Mesothelial cell of epicardium (in vitro differentiated cells): ENCODE results near the gene HTRA3. TPM values are rescaled to one million over a fixed set of nuclear protein-coding genes. Genes with fewer than 3 reads are reported as not detected.
A peak's percentile ranks its signal among the peaks of the same experiment; 100 is the strongest.

Source experiments
- DNase-seq, 2 experiments: peaks; one replicate each; pipeline ENCODE4 v3.0.0; 2021; ENCODE audit warnings: low spot score in 2 of 2; ENCODE audit not compliant: unreplicated experiment in 2 of 2
- H3K27ac Mint-ChIP-seq: 2 replicates; pipeline ENCODE4 v1.8.0; 2021; ENCODE audit warnings: mixed read lengths
- H3K27me3 Mint-ChIP-seq: 2 replicates; pipeline ENCODE4 v1.8.0; 2021; ENCODE audit warnings: low read depth, mixed read lengths
- H3K36me3 Mint-ChIP-seq: 2 replicates; pipeline ENCODE4 v1.8.0; 2021; ENCODE audit warnings: mixed read lengths
- H3K4me1 Mint-ChIP-seq: 2 replicates; pipeline ENCODE4 v1.8.0; 2021; ENCODE audit warnings: mixed read lengths
- H3K4me3 Mint-ChIP-seq: 2 replicates; pipeline ENCODE4 v1.8.0; 2021; ENCODE audit warnings: mild to moderate bottlenecking, moderate library complexity, mixed read lengths
- H3K9me3 Mint-ChIP-seq: 2 replicates; pipeline ENCODE4 v1.8.0; 2021; ENCODE audit warnings: mixed read lengths
- CTCF ChIP-seq: fragments of 200-600 bp; sonication (generic); IDR thresholded peaks from one replicate; pipeline ENCODE4 v1.5.0; 2021; ENCODE audit warnings: antibody characterized with exemption; ENCODE audit not compliant: unreplicated experiment
- total RNA-seq: library from RNA; stranded (reverse); gene quantifications from 3 replicates; pipeline ENCODE4 v1.2.1, GENCODE V29; 2021

HTRA3 gene
- total RNA-seq, 1 donor from 2014 or later = 26.2 TPM

GRCh38 chr4:8276358-8277240 is 7.0 kb downstream of the HTRA3 start:
- H3K4me1 Mint-ChIP-seq = peaks cover 38% of the 10 kb centered on the region
- no peaks in the 10 kb centered on the region for H3K36me3 Mint-ChIP-seq
- no peak overlapping the region for H3K4me3 Mint-ChIP-seq
- peaks cover 4% of the 10 kb centered on the region for H3K27me3 Mint-ChIP-seq
- peak overlapping the region; percentile 4 for H3K27ac Mint-ChIP-seq
- no peaks in the 10 kb centered on the region for H3K9me3 Mint-ChIP-seq
- no peak for TF ChIP-seq CTCF
- DNase-seq = no peak

DNA sequence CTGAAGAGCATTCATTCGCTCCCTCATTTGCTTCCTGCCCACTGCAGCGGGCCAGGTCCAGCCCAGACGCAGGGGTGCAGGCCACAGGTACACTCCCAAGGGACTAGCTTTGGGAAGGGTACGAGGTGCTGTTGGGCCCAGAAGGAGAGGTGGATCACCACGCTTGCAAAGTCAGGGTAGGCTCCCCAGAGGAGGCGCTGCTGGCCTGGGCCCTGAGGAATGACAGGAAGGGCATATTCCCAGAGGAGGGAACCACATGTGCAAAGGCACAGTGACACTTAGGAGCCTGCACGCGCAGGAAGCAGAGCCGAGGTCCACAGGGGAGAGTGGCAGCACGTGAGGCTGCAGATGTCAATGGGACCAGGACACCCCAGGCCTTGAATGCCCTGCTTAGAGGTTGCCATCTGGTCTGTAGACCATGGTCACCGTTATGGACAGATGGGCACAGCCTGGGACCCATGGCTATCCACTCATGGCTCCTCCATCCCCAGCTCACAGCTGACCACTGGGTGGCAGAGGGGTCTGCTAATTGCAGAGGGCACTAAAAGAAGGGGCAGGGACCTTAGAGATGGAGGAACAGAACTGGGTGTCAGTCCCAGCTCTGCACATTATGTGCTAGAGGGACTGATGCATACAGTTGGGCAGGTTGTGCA is 7.9 kb downstream of the HTRA3 start:
- no peaks in the 10 kb centered on the region for H3K9me3 Mint-ChIP-seq
- no peaks in the 10 kb centered on the region for H3K36me3 Mint-ChIP-seq
- H3K4me1 Mint-ChIP-seq = peaks cover 33% of the 10 kb centered on the region
- no peak for DNase-seq
- H3K27me3 Mint-ChIP-seq = no peaks in the 10 kb centered on the region
- H3K27ac Mint-ChIP-seq = no peak overlapping the region
- TF ChIP-seq CTCF = no peak
- no peak overlapping the region for H3K4me3 Mint-ChIP-seq

DNA sequence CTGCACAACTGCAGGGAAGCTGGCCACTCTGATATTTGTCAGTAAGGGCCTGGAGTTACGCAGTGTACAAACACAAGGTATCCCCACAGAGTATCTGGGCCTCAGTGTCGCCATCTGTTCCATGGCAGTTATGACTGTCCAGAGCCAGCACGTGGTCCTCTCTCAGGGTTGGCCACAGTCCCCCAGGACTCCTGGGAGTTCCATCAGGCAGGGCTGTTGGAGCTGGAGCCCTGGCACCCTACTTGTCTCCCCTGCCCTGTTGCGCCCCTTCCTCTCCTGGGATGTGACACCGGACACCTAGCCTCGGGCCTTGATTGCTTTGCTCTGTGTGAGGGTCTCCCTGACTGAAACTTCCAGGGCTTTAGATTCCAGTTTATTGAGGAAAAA is 8.4 kb downstream of the HTRA3 start:
- no peak for TF ChIP-seq CTCF
- H3K4me1 Mint-ChIP-seq = peaks cover 33% of the 10 kb centered on the region
- no peaks in the 10 kb centered on the region for H3K27me3 Mint-ChIP-seq
- H3K9me3 Mint-ChIP-seq = no peaks in the 10 kb centered on the region
- no peaks in the 10 kb centered on the region for H3K36me3 Mint-ChIP-seq
- no peak overlapping the region for H3K4me3 Mint-ChIP-seq
- peak overlapping the region; percentile 80 for H3K27ac Mint-ChIP-seq
- DNase-seq = no peak

DNA sequence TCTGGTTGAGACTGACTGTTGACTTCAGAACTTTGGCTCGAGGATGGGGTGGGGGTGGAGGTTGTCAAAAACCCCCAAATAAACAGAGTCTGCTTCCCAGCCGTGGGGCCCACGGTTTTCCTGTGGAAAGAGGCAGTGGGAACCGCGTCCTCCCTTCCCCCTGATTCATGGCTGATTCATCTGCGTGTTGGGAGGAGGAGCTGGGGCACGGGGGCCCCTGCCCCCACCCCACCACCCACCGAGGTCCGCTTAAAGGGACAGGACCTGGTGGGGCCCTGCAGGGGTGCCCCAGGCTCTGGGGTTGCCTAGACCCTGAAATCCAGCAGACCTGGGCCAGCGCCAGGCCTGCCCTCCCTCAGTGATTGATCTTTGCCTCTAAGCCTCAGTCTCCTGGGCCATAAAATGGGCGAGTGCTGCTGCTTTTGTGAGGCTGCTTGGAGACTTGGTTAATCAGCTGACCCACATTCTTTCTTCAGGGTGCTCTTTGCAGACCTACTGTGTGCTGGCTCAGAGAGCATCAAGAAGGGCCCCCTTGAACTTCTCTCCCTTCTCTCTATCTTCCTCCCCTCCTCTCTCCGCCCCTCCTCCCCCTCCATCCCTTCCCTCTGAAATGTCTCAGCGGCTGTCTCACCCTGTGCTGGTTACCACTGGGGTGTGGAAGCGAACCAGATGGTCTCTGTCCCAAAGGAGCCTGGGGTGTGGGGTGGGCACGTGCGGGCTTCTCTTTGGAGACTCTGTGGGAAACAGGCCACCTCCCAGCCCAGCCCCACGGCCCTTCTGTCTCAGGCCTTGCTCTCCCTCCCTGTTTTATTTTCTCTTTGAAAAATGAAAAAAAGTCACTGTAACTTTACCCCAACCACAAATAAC is 9.1 kb downstream of the HTRA3 start:
- TF ChIP-seq CTCF = no peak
- Mint-ChIP-seq H3K4me3 (no peak overlapping the region), H3K36me3 (no peaks in the 10 kb centered on the region), H3K27ac (peak overlapping the region; percentile 80), H3K27me3 (no peaks in the 10 kb centered on the region), H3K9me3 (no peaks in the 10 kb centered on the region), H3K4me1 (peaks cover 36% of the 10 kb centered on the region)
- DNase-seq = no peak

DNA sequence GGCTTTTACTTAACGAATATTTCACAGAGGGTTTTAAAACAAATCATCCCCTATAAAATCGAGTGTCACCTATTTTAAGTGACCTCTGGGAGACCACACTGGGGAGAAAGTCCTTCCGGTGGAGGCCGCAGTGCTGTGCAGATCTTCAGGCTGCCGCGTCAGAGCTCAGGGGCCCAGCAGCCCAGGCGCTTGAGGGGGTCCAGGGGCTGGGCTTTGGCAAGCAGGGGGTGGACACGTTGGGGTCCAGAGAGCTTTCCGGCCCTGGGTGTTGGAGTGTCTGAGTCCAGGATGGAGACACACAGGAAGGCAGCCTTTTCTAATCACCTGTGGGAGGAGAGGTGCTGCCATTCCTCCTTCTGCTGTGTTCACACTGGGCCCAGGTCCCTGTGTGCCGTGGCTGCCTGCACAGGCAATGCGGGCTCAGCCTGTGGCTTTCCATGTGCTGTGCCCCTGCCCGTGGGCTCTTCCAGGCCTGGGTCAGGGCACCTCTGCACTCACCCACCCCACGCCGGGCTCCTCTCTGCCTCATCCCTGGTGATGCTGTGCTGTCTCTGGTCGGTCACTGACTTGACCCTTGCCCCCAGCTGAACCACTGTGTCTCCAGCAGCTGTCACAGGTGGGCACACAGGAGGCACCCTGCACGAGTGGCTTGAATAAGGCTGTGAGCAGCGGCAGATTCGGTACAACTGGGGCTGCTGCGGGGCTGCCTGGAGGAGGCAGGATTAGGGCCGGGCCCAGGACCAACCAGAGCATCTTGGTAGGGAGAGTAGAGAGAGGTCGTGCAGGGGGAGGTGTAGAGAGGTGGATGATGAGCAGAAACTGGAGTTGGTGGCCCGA is 10.0 kb downstream of the HTRA3 start:
- no peaks in the 10 kb centered on the region for H3K9me3 Mint-ChIP-seq

More for the DNA sequence above, 10.0 kb downstream of the HTRA3 start:
- H3K36me3 Mint-ChIP-seq = no peaks in the 10 kb centered on the region
- TF ChIP-seq CTCF = no peak
- DNase-seq = no peak
- H3K4me1 Mint-ChIP-seq = peaks cover 32% of the 10 kb centered on the region
- no peak overlapping the region for H3K4me3 Mint-ChIP-seq
- peak overlapping the region; percentile 78 for H3K27ac Mint-ChIP-seq
- H3K27me3 Mint-ChIP-seq = no peaks in the 10 kb centered on the region
